HG03575 (cell line): ENCODE measurements around the gene GUCY1A2.
"Not testable (repeated sequence)": the region's sequence is repeated elsewhere in the genome, so short reads cannot be mapped to it uniquely, and the experiment has no call there.

Experiments used
- ATAC-seq: cut with Tn5 transposase; IDR thresholded peaks from one replicate; pipeline ENCODE4 v1.9.1; 2021; ENCODE audit not compliant: unreplicated experiment, insufficient number of reproducible peaks, low FRiP score; ENCODE audit errors: extremely low read depth

The GUCY1A2 gene

GRCh38 chr11:106787454-106787853, 230.8 kb downstream of the GUCY1A2 start:
- ATAC-seq, result no peak

GRCh38 chr11:106785913-106786650, 232.2 kb downstream of the GUCY1A2 start:
- ATAC-seq, result no peak

GRCh38 chr11:106777302-106777701, 241.0 kb downstream of the GUCY1A2 start:
- not testable (repeated sequence) for ATAC-seq

GRCh38 chr11:106770489-106771085, 247.7 kb downstream of the GUCY1A2 start:
- no peak for ATAC-seq

GRCh38 chr11:106765469-106766258, 252.6 kb downstream of the GUCY1A2 start:
- ATAC-seq, result no peak

GRCh38 chr11:106763501-106763900, 254.8 kb downstream of the GUCY1A2 start:
- no peak for ATAC-seq

- no peak for ATAC-seq
These were observed 256.5 kb downstream of the GUCY1A2 start for GRCh38 chr11:106761745-106762144.

GRCh38 chr11:106761240-106761639, 257.0 kb downstream of the GUCY1A2 start:
- ATAC-seq, result no peak

GRCh38 chr11:106748059-106748458, 270.2 kb downstream of the GUCY1A2 start:
- ATAC-seq, result no peak

- no peak for ATAC-seq
These were observed 272.3 kb downstream of the GUCY1A2 start for GRCh38 chr11:106745941-106746340.

- ATAC-seq, result no peak
These were observed 284.6 kb downstream of the GUCY1A2 start for GRCh38 chr11:106733635-106734034.

- ATAC-seq, result no peak
These were observed 289.4 kb downstream of the GUCY1A2 start for GRCh38 chr11:106728859-106729258.

- no peak for ATAC-seq
These were observed 289.9 kb downstream of the GUCY1A2 start for GRCh38 chr11:106728379-106728778.

GRCh38 chr11:106727256-106727655, 291.0 kb downstream of the GUCY1A2 start:
- ATAC-seq, result no peak

GRCh38 chr11:106724293-106724892, 293.9 kb downstream of the GUCY1A2 start:
- ATAC-seq, result no peak

- no peak for ATAC-seq
These were observed 295.2 kb downstream of the GUCY1A2 start for GRCh38 chr11:106723071-106723470.

GRCh38 chr11:106717222-106717621, 301.1 kb downstream of the GUCY1A2 start:
- ATAC-seq, result no peak

GRCh38 chr11:106714199-106714598, 304.1 kb downstream of the GUCY1A2 start:
- ATAC-seq, result no peak

- no peak for ATAC-seq
These were observed 309.9 kb downstream of the GUCY1A2 start for GRCh38 chr11:106708348-106708747.

- ATAC-seq, result no peak
These were observed 311.9 kb downstream of the GUCY1A2 start for GRCh38 chr11:106706355-106706754.
